Loucy (cell line): ENCODE data around the gene TANGO2.

ENCODE experiments used
- EZH2phosphoT487 ChIP-seq: fragments of 200-600 bp; IDR thresholded peaks from 2 replicates; pipeline ENCODE4 v1.6.1; 2018; ENCODE audit warnings: antibody characterized with exemption, mild to moderate bottlenecking, moderate library complexity, borderline replicate concordance
- TF ChIP-seq, protein P1 (sequence below): fragments of 200-600 bp; sonication (generic); conservative IDR thresholded peaks from 2 replicates; pipeline ENCODE4 v1.5.1; 2014; ENCODE audit warnings: mild to moderate bottlenecking, antibody characterized with exemption, low read length

DNA sequence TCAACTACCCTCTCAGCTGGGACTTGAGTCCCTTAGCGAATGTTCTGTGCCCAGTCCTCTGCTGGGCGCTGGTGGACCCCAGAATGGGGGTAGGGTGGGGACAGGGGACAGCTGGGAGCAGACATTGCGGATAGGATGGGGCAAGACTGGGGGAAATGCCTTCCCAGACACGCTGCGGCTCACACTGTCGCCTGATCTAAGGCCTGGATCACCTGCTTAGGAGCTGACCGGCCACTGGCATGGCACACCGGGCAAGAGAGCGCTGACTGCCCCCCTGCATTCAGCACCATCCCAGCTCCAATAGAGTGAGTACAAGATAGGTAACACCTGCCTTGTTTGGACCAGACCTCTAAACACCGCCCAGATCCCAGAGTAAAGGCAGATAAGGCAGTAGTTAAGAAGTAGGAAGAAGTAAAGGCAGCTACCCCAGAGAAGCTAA lies 5.7 kb upstream of the TANGO2 start:
- no peak for TF ChIP-seq EZH2phosphoT487
- TF ChIP-seq, protein P1, sequence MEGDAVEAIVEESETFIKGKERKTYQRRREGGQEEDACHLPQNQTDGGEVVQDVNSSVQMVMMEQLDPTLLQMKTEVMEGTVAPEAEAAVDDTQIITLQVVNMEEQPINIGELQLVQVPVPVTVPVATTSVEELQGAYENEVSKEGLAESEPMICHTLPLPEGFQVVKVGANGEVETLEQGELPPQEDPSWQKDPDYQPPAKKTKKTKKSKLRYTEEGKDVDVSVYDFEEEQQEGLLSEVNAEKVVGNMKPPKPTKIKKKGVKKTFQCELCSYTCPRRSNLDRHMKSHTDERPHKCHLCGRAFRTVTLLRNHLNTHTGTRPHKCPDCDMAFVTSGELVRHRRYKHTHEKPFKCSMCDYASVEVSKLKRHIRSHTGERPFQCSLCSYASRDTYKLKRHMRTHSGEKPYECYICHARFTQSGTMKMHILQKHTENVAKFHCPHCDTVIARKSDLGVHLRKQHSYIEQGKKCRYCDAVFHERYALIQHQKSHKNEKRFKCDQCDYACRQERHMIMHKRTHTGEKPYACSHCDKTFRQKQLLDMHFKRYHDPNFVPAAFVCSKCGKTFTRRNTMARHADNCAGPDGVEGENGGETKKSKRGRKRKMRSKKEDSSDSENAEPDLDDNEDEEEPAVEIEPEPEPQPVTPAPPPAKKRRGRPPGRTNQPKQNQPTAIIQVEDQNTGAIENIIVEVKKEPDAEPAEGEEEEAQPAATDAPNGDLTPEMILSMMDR: no peak
